Stomach (tissue), 9 donors: ENCODE results near the gene CGRRF1. TPM values are rescaled to one million over a fixed set of nuclear protein-coding genes. Genes with fewer than 3 reads are reported as not detected.

Source experiments
- DNase-seq, 2 donors: peaks; one replicate each; pipeline versions ENCODE4 v3.0.0 to v3.0.0-alpha.2; 2013 to 2019
- H3K27ac ChIP-seq, 5 donors: fragments of 200-600 bp in 4 of 5; sonication (generic) in 4 of 5; one replicate each; pipeline ENCODE4 v1.5.1; 2013 to 2019; ENCODE audit warnings: mild to moderate bottlenecking in 1 of 5, moderate library complexity in 1 of 5
- H3K27me3 ChIP-seq, 3 donors: fragments of 200-600 bp; sonication (generic); one replicate each; pipeline ENCODE4 v1.5.1; 2017 to 2019; ENCODE audit warnings: mixed run types in 1 of 3
- H3K36me3 ChIP-seq, 4 donors: fragments of 200-600 bp; sonication (generic); 1 replicate in 3 of 4; 2 replicates in 1 of 4; pipeline ENCODE4 v1.5.1; 2016 to 2019
- H3K4me1 ChIP-seq, 4 donors: fragments of 200-600 bp; sonication (generic); one replicate each; pipeline ENCODE4 v1.5.1; 2016 to 2019
- H3K4me3 ChIP-seq, 4 donors: fragments of 200-600 bp; sonication (generic) in 3 of 4; one replicate each; pipeline ENCODE4 v1.5.1; 2016 to 2019; ENCODE audit warnings: mild to moderate bottlenecking in 1 of 4
- H3K9me3 ChIP-seq, 4 donors: fragments of 200-600 bp; sonication (generic); one replicate each; pipeline ENCODE4 v1.5.1; 2016 to 2019
- EP300 ChIP-seq: sonication (generic); formaldehyde crosslinking; IDR thresholded peaks from one replicate; pipeline ENCODE4 v1.6.1; 2017; ENCODE audit warnings: antibody characterized with exemption
- POLR2A ChIP-seq, 4 donors: fragments of 450-650 bp; IDR thresholded peaks; one replicate each; pipeline ENCODE4 v1.6.1; 2016; ENCODE audit warnings: antibody characterized with exemption in 4 of 4, control low read depth in 2 of 4, mild to moderate bottlenecking in 1 of 4, moderate library complexity in 1 of 4
- POLR2AphosphoS5 ChIP-seq, 3 donors: sonication (generic); formaldehyde crosslinking; IDR thresholded peaks; one replicate each; pipeline ENCODE4 v1.6.1; 2016; ENCODE audit warnings: antibody characterized with exemption in 3 of 3
- WGBS, 5 donors: extraction: QIAGEN DNeasy Blood & Tissue Kit in 3 of 5; methylation state at CpG; one replicate each; pipeline versions ENCODE4 v1.1.5 to v1.1.7; 2013 to 2018; 5-methylcytosine and 5-hydroxymethylcytosine counted together
- intact Hi-C: fragments of 100-400 bp; cut with DNase I; formaldehyde crosslinking; loops from one replicate; pipeline ENCODE4 v1.15.1; 2023; ENCODE audit warnings: low total_unique reads
- polyA plus RNA-seq, 3 donors: library from polyadenylated mRNA; stranded (reverse); fragments of 200-250 nt; gene quantifications; one replicate each; pipeline ENCODE4 v1.2.3, GENCODE V29; 2013
- total RNA-seq, 5 donors: library from RNA; depleted of rRNA; stranded (reverse); fragments of >200 nt; gene quantifications; one replicate each; pipeline versions ENCODE4 v1.1.0 to v1.2.3, GENCODE V29; 2014 to 2016
- TF ChIP-seq, protein P1 (sequence below), 7 experiments: fragments of 450-650 bp in 4 of 7; fragments of 200-600 bp in 3 of 7; sonication (generic) in 3 of 7; IDR thresholded peaks; one replicate each; pipeline ENCODE4 v1.5.1; 2016 to 2019; ENCODE audit warnings: antibody characterized with exemption in 7 of 7, control low read depth in 2 of 7, mild to moderate bottlenecking in 1 of 7
- donor health status: healthy with polysubstance abuse.
- donor health status: Bipolar disorder and iron deficiency.
- donor health status: healthy.

CGRRF1 gene
- total and polyA plus RNA-seq, 8 donors = 8.0 to 30.9 (median 14.1) TPM

DNA sequence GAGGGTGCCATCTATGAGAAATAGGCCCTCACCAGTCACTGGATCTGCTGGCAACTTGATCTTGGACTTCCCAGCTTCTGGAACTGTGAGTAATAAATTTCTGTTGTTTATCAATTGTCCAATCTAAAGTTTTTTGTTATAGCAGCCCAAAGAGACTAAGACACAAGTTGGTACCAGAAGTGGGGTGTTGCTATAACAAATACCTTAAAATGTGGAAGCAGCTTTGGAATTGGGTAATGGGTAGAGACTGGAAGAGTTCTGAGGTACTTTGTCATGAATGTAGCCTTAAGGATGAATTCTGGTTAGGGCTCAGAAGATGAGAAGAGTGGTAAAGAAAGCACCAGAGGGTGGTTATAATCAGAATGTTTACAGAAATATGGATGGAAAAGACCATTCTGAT is 42.4 kb upstream of the CGRRF1 start:
- DNase-seq = no peak
- H3K27me3 ChIP-seq = peaks cover 0 to 9% (median 3%) of the 10 kb centered on the region in 3 donors
- no peak for TF ChIP-seq POLR2AphosphoS5 (IDR thresholded peaks at IDR 0.05)
- no peak for TF ChIP-seq EP300
- TF ChIP-seq, protein P1, sequence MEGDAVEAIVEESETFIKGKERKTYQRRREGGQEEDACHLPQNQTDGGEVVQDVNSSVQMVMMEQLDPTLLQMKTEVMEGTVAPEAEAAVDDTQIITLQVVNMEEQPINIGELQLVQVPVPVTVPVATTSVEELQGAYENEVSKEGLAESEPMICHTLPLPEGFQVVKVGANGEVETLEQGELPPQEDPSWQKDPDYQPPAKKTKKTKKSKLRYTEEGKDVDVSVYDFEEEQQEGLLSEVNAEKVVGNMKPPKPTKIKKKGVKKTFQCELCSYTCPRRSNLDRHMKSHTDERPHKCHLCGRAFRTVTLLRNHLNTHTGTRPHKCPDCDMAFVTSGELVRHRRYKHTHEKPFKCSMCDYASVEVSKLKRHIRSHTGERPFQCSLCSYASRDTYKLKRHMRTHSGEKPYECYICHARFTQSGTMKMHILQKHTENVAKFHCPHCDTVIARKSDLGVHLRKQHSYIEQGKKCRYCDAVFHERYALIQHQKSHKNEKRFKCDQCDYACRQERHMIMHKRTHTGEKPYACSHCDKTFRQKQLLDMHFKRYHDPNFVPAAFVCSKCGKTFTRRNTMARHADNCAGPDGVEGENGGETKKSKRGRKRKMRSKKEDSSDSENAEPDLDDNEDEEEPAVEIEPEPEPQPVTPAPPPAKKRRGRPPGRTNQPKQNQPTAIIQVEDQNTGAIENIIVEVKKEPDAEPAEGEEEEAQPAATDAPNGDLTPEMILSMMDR (IDR thresholded peaks at IDR 0.05) = no peak
- no peak for TF ChIP-seq POLR2A (IDR thresholded peaks at IDR 0.05)
- H3K27ac ChIP-seq = no peak overlapping the region
- intact Hi-C loops = no loop called here
- peaks cover 0 to under 1% (median 0%) of the 10 kb centered on the region in 4 donors for H3K36me3 ChIP-seq
- peaks cover 0 to 11% (median 6%) of the 10 kb centered on the region in 4 donors for H3K9me3 ChIP-seq
- H3K4me3 ChIP-seq = no peak overlapping the region
- H3K4me1 ChIP-seq = peaks cover 16 to 27% (median 19%) of the 10 kb centered on the region in 4 donors

DNA sequence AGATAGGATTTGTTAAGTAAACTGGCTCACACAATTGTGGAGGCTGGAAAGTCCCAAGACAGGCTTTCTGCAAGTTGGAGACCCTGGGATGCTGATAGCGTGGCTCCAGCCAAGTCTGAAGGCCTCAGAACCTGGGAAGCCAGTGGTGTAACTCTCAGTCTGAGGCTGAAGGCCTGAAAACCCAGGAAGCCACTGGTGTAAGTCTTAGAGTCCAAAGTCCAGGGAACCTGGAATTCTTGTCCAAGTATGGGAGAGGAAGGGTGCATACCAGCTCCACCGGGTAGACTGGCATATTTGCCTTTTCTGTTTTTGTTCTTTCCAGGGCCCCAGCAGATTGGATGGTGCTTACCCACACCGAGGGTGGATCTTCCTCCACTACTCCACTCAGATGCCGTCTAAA is 39.0 kb upstream of the CGRRF1 start:
- DNase-seq = peak; percentile 49 to 69
- peaks cover 0 to 11% (median 6%) of the 10 kb centered on the region in 4 donors for H3K9me3 ChIP-seq
- intact Hi-C loops = no loop called here

GRCh38 chr14:54471641-54472040 is 38.1 kb upstream of the CGRRF1 start:
- Histone ChIP-seq H3K36me3 (peaks cover 0 to 17% (median 7%) of the 10 kb centered on the region in 4 donors), H3K4me1 (peaks cover 16 to 66% (median 34%) of the 10 kb centered on the region in 4 donors), H3K4me3 (no peak overlapping the region), H3K27ac (no peak overlapping the region), H3K9me3 (peaks cover 0 to 11% (median 6%) of the 10 kb centered on the region in 4 donors), H3K27me3 (no peaks in the 10 kb centered on the region)
- TF ChIP-seq, protein P1 (IDR thresholded peaks at IDR 0.05) = no peak
- TF ChIP-seq EP300 = no peak
- TF ChIP-seq POLR2A (IDR thresholded peaks at IDR 0.05) = no peak
- no peak for TF ChIP-seq POLR2AphosphoS5 (IDR thresholded peaks at IDR 0.05)
- no peak for DNase-seq
- WGBS, 5 donors = 48 to 73% (median 54%) methylated on average over 4 of the region's 4 CpGs
- intact Hi-C loops = no loop called here

More for the DNA sequence above, 39.0 kb upstream of the CGRRF1 start:
- no peak overlapping the region for H3K27ac ChIP-seq
- no peaks in the 10 kb centered on the region for H3K27me3 ChIP-seq
- peaks cover 0 to 17% (median 6%) of the 10 kb centered on the region in 4 donors for H3K36me3 ChIP-seq
- WGBS, 5 donors = 35 to 63% (median 46%) methylated on average over 4 of the region's 4 CpGs
- TF ChIP-seq POLR2A (IDR thresholded peaks at IDR 0.05) (no peak), POLR2AphosphoS5 (IDR thresholded peaks at IDR 0.05) (peak in 1 of 3 donors; percentile 54)
- TF ChIP-seq, protein P1 (IDR thresholded peaks at IDR 0.05) = no peak
- no peak overlapping the region for H3K4me3 ChIP-seq
- H3K4me1 ChIP-seq = peaks cover 16 to 56% (median 32%) of the 10 kb centered on the region in 4 donors

DNA sequence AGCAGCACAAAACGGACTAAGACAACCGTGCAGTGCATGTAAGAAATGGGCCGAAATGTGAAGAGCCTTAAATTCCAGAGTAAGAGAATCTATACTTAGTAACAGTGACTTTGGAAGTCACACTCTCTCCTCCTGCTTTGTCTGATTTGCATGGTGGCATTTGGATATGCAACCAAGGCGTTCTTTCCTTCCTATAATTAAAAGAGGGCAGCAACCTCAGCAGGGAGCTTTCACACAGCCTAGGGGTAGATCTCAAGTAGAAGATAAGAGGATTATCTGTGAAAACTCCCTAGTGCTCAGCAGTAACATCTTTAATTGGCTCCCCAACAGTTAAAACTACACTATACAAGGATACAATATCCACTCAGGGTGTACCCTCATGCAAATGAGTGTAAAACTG is 37.4 kb upstream of the CGRRF1 start:
- peaks cover 16 to 66% (median 34%) of the 10 kb centered on the region in 4 donors for H3K4me1 ChIP-seq
- H3K4me3 ChIP-seq = no peak overlapping the region
- no peak overlapping the region for H3K27ac ChIP-seq
- no peak for TF ChIP-seq POLR2A (IDR thresholded peaks at IDR 0.05)
- no peak for TF ChIP-seq POLR2AphosphoS5 (IDR thresholded peaks at IDR 0.05)
- no peak for TF ChIP-seq EP300
- TF ChIP-seq, protein P1 (IDR thresholded peaks at IDR 0.05) = no peak
- no peaks in the 10 kb centered on the region for H3K27me3 ChIP-seq
- WGBS, 5 donors = 87 to 93% (median 91%) methylated on average over 4 of the region's 4 CpGs
- intact Hi-C loops = no loop called here
- DNase-seq = no peak
- H3K36me3 ChIP-seq = peaks cover 0 to 19% (median 10%) of the 10 kb centered on the region in 4 donors
- H3K9me3 ChIP-seq = peaks cover 0 to 8% (median 2%) of the 10 kb centered on the region in 4 donors
